CD4-positive, alpha-beta T cell treated with Interleukin-6 at 100 ng/mL for 8 hours (primary cell): Measurements from ENCODE around the gene GRAP.
"Not testable (repeated sequence)": the region's sequence is repeated elsewhere in the genome, so short reads cannot be mapped to it uniquely, and the experiment has no call there.

Source experiments
- DNase-seq: peaks from one replicate; pipeline ENCODE4 v3.0.0-alpha.2; 2020; ENCODE audit warnings: mixed read lengths, low spot score

Gene GRAP

DNA sequence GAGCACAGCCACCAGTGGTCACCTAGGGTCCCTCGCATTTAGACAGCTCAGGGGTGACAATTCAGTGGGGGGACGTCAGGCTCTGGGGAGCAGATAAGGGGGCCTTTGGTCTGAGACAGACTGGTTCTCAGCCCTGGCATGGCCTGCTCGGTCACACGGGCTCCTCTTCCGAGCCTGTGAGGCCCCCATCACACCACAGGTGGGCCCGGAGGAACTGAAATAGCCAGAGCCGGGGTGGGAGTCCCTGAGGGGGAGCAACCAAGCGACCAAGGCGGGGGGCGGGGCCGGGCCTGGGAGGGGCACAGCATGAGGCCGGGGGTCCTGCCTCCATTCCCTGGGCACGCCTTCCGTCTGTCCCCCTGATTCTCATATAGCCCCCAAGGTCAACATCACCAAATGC lies 4.4 kb downstream of the GRAP start:
- not testable (repeated sequence) for DNase-seq

DNA sequence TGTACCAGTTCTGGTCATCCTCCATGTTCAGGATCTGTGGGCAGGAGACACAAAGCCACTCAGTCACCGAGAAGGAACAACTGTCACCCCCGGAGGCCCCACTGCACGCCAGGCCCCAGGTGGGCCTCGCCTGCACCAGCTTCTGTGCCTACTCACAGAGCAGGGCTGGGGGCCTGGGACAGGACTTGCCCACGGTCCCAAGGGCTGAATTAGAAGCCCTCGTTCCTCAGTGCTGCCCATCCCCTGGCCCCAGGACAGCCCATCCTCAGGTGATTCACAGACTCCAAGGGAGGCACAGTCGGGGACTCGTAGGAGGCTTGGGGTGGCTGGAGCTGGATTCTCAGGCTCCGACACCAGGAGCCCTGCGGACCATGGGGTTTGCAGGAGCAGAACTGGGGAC lies 4.9 kb downstream of the GRAP start:
- not testable (repeated sequence) for DNase-seq

DNA sequence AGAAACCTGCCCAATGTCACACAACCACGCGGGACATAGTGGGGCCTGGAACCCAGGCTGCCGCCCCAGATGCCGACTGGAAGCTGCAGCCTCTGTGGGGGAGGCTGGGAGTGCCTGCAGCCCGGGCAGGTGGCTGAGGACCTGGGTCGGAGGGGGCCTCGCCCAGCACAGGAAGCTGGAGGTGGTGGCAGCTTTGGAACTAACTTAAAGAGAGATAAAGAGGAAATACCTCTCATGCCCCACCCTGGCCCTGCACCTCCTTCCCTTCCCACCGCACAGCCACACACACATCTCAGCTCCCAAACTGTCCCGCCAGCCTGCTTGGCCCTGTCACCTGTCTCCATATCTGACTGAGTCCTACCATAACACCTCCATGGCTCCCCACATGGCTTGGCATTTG lies 6.4 kb downstream of the GRAP start:
- not testable (repeated sequence) for DNase-seq

DNA sequence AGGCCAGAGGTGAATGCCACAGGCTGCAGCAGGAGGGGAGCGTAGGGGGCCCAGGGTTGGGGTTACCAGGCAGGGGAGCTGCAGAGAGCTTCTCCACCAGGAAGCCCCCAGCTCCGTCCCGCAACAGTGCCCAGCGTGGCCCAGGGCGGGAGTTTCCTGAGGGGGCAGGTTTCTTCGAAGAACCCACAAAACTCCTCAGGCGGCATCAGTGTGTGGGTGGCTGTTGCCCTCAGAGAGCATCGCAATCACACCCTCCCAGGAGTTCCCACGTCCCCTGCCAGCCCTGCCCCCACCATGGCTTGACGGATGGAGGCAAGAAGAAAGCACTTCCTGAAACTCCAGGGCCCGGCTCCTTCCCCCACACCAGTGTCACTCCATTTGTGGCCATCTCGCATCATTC lies 8.0 kb downstream of the GRAP start:
- not testable (repeated sequence) for DNase-seq

DNA sequence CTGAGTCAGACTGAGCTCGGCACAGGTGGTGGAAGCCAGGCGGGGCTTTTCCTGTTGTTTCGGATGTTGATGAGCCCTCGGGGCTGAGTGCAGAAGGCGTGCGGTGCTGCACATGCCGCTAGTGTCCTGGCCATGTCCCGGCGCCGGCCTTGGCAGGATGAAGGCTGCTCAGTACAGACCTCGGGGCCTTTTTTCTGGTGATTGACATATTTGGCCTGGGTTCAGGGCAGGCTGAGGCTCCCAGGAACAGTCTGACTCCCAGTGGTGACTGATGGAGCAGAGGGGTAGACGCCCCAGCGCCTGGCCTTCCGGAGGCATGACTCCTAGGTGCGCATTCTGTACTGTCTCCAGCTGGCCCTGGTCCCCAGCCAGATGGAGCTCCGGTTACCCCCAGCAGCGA lies 8.8 kb downstream of the GRAP start:
- DNase-seq, result not testable (repeated sequence)

DNA sequence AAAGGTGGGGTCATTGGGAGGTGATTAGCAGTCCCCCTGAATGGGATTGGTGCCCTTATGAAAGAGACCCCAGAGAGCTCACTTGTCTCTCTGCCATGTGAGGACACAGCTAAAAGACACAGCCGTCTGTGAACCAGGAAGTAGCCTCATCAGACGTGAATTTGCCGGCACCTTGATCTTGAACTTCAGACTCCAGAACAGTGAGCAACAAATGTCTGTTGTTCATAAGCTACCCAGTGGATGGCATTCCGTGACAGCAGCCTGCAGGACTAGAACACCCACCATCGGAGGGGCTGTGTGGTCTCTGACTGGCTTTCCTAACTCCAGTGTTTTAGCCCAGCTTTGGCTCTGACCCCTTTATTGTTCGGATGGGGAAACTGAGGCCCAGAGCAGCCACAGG lies 9.2 kb downstream of the GRAP start:
- DNase-seq, result not testable (repeated sequence)

DNA sequence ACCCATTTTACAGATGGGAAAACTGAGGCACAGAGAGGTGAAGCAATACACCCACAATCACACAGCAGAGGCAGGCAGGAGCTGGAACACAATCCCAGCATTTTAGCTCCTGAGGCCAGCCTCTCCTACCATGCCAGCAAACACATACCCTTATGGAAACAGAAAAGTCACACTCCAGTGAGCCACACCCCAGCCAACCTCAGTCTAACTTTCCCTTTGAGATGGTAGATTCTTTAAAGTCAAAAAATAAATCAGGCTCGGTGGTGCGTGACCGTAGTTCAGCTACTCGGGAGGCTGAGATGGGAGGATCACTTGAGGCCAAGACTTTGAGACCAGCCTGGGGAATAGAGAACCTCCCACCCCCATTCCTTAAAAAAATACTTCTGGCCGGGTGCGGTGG lies 10.6 kb downstream of the GRAP start:
- not testable (repeated sequence) for DNase-seq

DNA sequence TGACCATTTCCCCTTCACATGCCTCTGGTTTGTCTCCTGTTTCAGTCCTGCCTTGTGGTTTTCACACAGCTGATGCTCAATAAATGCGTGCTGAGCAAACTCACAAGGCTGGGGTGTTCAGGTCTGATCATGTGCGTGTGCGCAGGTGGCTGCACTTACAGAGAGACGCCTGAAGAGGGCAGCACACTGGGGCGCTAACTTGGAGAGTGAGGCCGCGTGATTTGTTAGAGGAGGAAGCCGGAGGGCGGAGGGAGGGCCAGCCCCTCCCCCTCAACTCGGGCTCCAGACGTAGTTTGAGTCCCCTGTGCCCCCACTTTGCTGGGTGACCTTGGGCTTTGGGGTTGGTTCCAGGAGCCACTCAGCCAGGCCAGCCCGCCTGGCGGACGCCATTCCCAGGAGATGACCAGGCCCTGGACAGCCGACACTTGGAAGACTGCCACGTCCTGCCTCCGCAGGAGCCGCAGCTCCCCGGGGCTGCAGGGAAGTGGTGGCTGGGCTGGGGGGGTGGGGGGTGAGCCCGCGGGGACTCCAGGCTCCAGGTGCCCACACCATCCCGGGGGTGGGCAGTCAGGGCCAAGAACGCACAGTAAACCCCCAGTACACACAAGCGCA lies 14.3 kb downstream of the GRAP start:
- not testable (repeated sequence) for DNase-seq

DNA sequence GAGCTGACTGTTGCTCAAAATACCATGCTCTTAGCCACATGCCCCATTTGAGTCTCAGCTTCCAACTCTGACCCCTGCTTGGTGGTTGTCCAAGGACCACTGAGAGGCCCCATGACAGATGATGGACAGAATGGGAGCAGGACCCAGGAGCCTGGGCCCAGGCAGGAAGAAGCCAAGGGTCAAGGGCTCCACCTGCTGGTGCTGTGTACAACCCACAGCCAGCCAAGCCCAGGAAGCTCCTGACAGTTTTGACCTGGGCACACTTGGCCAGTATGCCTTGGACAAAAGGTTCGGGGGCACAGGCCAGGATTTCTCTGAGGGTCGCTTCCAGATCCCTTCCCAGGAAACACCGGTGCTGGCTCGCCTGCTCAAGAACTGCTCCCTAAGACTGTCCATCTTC lies 15.0 kb downstream of the GRAP start:
- DNase-seq, result not testable (repeated sequence)

DNA sequence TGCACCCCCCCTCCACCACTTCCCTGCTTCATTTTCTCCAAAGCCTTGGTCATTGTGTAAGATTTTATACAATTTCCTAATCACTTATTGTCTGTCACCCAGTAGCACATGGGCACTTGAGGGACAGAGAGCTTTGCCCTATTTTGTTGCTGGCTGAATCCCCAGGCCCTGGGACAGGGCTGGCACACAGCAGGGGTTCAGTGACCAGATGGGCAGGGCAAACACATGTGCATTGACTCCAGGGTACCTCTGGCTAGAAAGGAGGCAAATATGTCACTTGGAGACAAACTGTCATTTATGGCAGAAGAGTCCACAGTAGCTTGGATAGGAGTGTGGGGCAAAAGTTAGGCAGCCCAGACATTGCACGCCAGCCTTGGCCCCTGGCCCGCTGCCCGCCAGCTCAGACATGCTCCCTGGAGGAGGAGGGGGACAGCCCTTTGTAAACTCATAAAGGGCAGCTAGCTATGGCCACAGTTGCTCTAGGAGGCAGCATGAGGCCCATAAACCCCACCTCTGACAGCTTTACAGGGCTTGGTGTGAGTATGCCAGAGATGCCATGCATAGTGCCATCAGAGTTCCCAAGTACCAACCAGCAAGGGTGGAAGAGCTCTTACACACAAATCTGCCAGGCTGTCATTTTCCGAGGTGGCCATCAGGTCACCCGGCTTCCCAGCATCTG lies 15.8 kb downstream of the GRAP start:
- not testable (repeated sequence) for DNase-seq

DNA sequence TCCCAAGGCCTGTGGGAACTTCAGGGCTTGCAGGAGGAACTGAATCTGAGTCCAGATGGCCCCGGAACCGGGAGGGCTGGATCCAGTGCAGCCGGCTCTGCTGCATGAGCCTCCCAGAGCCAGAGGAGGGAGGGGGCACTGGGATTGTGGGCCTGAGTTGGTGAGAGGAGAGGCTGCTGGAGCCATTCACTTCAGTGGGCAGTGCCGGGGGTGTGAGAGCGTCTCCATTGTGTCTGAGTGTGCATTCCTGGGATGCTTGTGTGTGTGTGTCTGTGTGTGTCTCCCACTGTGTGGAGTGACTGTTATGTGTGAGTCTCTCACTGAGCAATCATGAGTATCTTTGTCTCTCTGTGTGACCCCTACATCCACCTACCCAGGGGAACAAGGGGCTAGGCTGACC lies 17.0 kb downstream of the GRAP start:
- DNase-seq, result not testable (repeated sequence)

DNA sequence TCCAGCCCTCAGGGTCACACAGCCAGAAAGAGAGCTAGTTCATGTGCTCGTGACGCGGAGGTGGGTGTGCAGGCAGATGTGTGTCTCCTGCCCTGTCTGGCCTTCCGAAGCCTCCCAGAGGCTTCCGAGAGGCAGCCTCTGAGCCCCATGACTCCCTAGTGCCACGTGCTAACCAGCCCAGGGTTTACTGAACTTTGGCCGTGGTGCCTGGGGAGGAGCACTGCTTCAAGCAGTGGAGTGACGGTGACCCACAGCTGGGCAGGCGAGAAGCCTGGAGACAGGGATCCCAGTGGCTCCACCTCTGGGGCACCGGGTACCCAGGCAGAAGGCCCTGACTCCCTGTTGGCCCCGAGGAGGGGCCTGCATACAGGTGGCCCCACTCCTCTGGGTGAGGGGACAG lies 18.1 kb downstream of the GRAP start:
- not testable (repeated sequence) for DNase-seq

DNA sequence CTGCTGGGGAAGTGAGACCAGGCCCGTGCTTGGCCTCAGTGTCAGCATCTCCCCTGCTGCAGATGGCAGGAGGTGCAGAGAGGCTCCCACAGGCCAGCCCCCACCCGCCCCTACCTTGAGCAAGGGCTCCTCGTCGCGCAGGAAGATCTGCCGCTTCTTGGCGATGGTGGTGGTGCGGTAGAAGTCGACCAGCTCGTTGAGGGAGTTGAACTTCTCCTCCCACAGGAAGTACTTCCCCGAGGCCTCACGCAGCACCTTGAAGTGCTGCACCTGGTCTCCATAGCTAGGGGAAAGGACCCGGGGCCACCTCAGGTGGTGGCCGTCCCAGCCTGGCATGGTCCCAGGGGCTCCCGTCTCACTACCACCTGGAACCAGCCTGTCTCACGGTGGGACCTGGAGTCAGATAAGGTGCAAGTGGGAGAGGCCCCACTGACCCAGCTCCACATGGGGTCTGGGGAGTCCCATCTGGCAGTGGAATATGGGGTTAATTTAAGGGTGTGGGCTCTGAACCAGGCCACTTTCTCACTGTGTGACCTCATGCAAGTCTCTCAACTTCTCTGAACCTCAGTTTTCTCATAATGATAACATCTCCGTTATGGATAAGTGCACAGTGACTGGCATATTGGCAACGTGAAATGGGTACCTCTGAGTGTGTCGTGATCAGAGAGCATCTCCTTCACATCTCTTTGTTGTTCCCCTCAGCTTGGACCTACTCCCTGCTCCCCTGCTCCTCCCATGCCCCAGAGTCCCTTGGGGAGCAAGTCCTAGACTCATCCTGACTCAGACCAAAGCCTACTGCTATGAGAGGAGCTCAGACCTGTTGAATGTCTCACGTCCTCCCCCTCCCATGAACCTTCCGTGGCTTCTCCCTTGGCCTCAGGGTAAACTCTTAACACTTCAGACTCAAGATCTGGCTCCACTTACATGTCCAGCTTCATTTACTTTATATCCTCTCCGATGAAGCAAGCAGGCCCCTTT lies 22.4 kb downstream of the GRAP start:
- DNase-seq, result no peak

DNA sequence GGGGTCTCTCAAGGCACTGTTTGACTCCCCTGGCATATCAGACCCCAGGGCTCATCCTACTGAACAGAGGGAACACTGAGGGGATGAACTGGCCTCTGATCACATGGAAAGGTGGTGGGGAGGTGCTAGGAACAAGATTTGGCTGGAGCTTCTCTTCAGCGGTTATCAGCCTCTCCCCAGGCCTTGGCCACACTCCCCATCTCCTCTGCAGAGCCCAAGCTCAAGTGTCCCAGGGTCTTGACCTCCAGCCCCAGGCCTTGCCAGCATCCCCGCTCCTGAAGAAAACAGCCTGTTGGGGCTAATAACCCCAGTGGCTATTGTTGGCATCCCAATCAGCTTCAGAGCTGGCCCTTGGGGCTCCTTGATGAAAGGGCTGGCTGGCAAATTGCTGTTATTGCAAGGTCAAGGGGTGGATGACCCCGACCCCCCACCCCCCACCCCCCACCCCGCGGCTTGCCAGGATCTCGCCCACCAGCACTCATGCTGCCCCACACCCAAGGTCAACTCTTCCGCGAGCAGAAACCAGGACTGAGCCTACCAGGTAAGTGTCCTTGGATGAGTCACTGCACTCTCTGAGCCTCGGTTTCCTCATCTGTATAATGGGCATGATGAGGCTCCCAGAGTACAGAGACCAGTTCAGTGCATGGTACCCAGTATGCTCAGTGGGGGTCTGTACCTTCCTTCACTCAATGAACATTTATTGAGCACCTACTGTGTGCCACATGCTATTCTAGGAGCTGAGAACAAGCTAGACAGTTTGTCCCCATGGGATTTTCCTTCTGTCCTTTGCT lies 23.4 kb downstream of the GRAP start:
- no peak for DNase-seq

DNA sequence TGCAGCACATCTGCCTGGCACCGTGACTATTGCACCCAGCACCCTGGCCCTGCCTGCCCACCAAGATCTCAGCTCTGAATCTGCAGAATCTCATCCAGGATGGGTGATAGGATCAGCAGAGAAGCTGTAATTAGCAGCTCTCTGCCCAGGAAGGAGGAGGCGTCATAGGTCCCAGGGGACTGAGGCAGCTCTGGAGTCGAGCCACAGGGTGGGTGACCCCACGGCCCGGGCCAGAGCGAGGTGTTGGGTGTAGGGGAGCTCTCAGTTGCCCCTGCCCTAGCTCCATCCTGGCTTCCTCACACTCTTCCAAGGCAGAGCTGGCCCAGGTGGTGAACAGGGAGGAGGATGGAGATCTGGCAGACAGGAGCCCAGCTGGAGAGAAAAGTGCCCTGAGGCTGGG lies 24.0 kb downstream of the GRAP start:
- no peak for DNase-seq

DNA sequence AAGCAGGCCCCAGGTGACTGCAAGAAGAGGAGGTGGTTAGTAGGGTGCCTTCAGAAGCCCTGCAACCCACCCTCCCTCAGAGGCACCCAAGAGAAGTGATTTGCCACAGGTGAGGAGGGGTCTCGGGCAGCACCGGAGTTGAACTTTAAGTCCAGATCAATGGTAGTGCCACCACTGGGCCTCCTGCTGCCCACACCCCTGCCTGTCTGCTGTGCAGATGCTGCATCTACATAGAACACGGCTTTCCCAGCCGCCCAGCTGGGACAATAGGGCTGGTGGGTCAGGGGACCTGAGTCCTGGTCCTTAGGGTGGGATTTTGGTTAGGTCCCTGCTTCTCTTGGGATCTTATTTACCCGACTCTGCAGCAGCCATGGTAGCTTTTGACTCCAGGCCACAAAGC lies 24.6 kb downstream of the GRAP start:
- DNase-seq, result no peak

DNA sequence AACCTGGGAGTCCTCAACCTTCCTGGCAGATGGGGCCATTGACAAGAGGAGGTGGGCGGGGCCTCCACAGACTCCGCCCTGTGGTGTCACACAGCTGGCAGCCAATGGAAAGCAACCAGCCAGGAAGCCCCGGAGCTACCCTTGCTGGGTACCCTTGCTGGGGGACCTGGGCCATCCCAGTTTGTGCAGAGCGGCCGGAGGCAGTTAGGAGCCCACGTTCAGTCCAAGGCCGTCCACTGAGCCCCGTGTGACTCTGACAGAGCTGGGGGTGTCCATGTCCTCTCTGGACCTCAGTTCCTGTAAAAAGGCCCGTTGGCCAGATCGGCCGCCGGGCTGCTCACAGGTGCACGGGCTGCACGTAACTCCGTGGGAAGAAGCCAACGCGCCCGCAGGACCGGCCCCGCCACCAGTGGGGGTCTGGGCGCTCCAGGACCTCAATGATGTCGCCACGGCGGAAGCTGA lies 25.1 kb downstream of the GRAP start:
- peak; percentile 16 for DNase-seq

DNA sequence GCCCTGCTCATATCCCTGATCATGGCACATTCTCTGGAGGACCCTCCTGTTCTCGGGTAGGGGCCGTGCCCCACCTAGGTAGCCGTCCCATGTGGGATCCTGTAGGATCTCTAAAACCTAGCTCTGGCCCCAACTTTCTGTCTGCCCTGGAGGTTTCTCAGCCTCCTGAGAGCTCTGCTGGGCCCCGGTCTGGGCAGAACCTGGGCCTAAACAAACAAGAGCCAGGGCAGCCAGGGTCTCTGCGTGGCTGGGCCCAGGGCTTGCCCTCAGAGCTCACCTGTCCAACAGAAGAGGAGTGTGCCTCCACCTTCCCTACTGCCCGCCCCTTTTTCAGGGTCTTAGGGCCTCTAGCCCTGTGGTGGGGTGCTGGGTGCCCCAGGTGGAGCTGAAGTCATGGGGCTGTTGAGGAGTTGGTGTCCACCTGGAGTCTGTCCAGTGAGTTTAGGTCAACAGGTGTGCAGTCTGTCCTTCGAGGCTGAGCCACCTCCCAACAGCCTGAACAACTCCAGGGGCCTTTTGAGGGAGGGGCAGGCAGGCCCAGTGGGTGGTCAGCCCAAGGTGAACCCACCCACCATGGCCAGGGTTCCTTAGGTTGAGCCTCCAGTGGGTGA lies 25.6 kb downstream of the GRAP start:
- DNase-seq, result not testable (repeated sequence)

DNA sequence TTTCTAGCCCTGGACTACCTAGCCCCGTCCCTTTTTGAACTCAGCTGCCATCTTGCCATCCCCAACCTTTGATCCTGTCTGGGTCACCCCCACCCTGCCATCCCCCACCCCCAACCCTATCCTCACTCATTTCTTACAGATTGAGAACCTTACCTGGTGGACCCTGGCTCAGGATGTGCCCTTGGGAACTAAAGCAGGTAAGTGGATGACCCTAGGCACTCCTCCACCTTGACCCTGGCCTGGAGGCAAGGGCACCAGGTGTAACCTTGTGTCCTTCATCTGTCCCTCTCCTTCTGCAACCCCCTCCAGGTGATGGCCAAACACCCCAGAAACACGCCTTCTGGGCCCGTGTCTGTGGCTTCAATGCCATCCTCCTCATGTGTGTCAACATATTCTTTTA lies 26.7 kb downstream of the GRAP start:
- no peak for DNase-seq

DNA sequence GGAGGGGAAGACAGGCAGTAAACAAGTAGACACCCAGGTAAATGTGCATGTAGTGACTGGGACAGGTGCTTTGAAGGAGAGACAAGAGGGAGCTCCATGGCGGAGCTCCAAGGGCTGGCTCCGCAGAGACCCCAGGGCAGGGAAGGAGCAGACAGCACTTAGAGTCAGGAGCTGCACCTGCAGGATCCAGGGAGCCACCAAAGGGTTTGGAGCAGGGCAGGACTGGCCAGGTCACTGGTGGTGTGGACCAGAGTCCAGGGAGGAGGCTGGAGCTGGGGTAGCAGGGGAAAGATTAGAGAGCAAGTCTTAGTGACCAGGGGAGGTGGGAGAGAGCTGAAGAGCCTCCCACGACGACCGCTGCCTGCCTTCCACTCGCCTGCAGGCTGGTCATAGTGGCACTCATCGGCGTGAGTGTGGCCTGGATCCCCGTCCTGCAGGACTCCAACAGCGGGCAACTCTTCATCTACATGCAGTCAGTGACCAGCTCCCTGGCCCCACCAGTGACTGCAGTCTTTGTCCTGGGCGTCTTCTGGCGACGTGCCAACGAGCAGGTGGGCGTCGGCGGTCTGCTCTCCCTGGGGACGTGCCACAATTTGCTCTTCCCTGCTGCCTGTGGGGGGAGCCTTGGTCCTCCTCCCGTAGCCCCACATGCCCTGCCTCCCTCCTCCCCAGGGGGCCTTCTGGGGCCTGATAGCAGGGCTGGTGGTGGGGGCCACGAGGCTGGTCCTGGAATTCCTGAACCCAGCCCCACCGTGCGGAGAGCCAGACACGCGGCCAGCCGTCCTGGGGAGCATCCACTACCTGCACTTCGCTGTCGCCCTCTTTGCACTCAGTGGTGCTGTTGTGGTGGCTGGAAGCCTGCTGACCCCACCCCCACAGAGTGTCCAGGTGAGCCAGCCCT lies 27.5 kb downstream of the GRAP start:
- DNase-seq, result no peak
